K562 (cell line): ENCODE data around the gene SLAMF6.

Experiments
- KDM5B ChIP-seq: fragments of 200-600 bp; sonication (generic); IDR thresholded peaks from 2 replicates; pipeline ENCODE4 v1.6.1; 2012; ENCODE audit warnings: low read depth, mild to moderate bottlenecking, moderate library complexity, low read length, control low read depth, inconsistent platforms; ENCODE audit not compliant: insufficient replicate concordance
- POLR2B ChIP-seq: fragments of 450-650 bp; IDR thresholded peaks from 2 replicates; pipeline ENCODE4 v1.6.1; 2018; ENCODE audit warnings: low read depth; ENCODE audit not compliant: partially characterized antibody
- SIX5 ChIP-seq, 2 experiments: IDR thresholded peaks; 2 replicates each; pipeline ENCODE4 v1.6.1; 2011; ENCODE audit warnings: low read length in 2 of 2, borderline replicate concordance in 1 of 2, low read depth in 1 of 2, mild to moderate bottlenecking in 1 of 2, moderate library complexity in 1 of 2; ENCODE audit not compliant: insufficient read depth in 1 of 2
- SRSF1 ChIP-seq: fragments of 200-400 bp; formaldehyde crosslinking; IDR thresholded peaks from 2 replicates; pipeline ENCODE4 v1.6.1; 2017; ENCODE audit warnings: mild to moderate bottlenecking, low read depth, low read length, moderate library complexity
- TF ChIP-seq, protein P1 (sequence below): sonication (generic); formaldehyde crosslinking; IDR thresholded peaks from 2 replicates; pipeline ENCODE4 v1.8.1; 2023; ENCODE audit warnings: mild to moderate bottlenecking, missing genetic modification reagents, moderate library complexity
- TF ChIP-seq, protein P2 (sequence below): sonication (generic); formaldehyde crosslinking; IDR thresholded peaks from 2 replicates; pipeline ENCODE4 v1.8.1; 2022; ENCODE audit warnings: missing genetic modification reagents

DNA sequence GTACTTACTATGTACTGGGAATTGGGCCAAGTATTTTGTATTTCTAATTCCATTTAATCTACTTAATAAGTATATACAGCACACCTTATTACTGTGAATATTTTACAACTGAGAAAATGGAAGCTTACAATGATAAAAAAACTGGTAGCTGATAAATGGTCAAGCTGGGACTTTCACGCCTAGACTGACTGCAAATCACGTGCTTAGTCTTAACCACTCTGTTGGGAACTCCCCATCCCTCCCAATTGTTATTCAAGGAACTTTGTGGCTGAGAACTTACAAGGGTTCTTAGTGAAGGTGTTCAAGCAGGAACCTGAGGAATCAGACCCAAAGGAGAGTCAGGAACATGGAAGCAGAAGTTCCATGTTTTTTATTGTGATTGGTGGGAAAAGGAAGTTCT lies 29.4 kb upstream of the SLAMF6 start:
- TF ChIP-seq POLR2B (no peak), SRSF1 (no peak), KDM5B (no peak), SIX5 (IDR thresholded peaks at IDR 0.05; ENCODE audit: borderline replicate concordance in 1 of 2, insufficient read depth in 1 of 2, low read depth in 1 of 2, low read length in 2 of 2) (no peak)
- TF ChIP-seq, protein P1, sequence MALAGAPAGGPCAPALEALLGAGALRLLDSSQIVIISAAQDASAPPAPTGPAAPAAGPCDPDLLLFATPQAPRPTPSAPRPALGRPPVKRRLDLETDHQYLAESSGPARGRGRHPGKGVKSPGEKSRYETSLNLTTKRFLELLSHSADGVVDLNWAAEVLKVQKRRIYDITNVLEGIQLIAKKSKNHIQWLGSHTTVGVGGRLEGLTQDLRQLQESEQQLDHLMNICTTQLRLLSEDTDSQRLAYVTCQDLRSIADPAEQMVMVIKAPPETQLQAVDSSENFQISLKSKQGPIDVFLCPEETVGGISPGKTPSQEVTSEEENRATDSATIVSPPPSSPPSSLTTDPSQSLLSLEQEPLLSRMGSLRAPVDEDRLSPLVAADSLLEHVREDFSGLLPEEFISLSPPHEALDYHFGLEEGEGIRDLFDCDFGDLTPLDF (CRISPR knock-in tag) = no peak
- TF ChIP-seq, protein P2, sequence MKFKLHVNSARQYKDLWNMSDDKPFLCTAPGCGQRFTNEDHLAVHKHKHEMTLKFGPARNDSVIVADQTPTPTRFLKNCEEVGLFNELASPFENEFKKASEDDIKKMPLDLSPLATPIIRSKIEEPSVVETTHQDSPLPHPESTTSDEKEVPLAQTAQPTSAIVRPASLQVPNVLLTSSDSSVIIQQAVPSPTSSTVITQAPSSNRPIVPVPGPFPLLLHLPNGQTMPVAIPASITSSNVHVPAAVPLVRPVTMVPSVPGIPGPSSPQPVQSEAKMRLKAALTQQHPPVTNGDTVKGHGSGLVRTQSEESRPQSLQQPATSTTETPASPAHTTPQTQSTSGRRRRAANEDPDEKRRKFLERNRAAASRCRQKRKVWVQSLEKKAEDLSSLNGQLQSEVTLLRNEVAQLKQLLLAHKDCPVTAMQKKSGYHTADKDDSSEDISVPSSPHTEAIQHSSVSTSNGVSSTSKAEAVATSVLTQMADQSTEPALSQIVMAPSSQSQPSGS (CRISPR knock-in tag) = no peak
